SW480 (cell line): Measurements from ENCODE around the gene ALG1L2.
"Not testable (repeated sequence)": the region's sequence is repeated elsewhere in the genome, so short reads cannot be mapped to it uniquely, and the experiment has no call there.

Source experiments
- DNase-seq: peaks from one replicate; pipeline ENCODE4 v3.0.0-alpha.2; 2016; ENCODE audit warnings: low spot score

The ALG1L2 gene, protein sequence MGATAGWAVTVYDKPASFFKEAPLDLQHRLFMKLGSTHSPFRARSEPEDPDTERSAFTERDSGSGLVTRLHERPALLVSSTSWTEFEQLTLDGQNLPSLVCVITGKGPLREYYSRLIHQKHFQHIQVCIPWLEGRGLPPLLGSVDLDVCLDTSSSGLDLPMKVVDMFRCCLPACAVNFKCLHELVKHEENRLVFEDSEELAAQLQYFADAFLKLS

GRCh38 chr3:130081351-130081881 lies at the start of gene ALG1L2:
Gene ALG1L2 (plus strand): TSS chr3:130081831. CDS start chr3:130082017, 186 bp downstream.
- DNase-seq = no peak

- DNase-seq = not testable (repeated sequence)
Measured at GRCh38 chr3:130037126-130037815, 44.4 kb upstream of the ALG1L2 start.

DNA sequence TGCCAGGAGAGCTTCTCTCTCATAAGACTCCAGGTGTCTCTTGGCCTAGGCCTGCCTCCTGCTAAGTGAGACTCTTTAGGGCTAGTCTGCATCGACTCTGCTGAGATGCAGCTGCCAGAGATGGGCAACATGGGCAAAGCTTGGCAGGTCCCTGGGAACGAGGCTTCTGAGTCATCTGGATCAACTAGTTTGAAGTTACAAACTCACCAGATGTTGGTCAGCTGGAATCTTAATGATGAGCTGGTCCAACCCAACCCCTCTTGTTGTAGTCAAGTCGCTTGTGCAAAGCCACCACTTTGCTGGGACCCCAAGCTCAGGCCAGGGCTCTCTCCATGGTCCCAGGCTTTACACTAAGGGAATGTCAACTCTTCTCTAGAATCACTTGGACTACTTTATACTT lies 38.9 kb upstream of the ALG1L2 start:
- not testable (repeated sequence) for DNase-seq

- DNase-seq = not testable (repeated sequence)
Measured at GRCh38 chr3:130043658-130044057, 38.0 kb upstream of the ALG1L2 start.

DNA sequence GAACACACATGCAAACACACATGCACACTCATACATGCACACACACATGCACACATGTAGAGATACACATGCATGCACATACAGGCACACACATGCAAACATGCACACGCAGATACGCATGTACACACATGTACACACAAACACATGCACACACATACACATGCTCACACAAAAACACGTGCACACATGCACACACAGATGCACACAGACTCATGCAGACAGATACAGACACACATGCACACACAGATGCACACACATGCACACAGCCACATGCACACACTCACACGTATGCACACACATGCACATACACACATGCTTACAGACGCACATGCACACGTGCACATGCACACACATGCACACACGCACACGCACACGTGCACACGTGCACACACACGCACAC lies 37.3 kb upstream of the ALG1L2 start:
- no peak for DNase-seq

DNA sequence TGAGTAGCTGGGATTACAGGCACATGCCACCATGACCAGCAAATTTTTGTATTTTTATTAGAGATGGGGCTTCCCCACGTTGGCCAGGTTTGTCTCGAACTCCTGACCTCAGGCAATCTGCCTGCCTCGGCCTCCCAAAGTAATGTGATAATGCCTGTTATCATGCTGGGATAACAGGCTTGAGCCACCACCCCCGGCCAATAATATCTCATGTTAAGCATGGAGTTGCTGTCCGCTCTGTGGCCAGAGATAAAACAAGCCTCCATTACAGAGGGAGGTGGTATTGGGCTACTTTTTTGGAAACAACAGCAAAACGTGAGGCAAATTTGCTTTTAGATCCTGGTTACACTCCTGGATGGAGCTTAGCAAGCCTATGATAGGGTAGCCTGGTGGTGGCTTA lies 32.9 kb upstream of the ALG1L2 start:
- DNase-seq = no peak

DNA sequence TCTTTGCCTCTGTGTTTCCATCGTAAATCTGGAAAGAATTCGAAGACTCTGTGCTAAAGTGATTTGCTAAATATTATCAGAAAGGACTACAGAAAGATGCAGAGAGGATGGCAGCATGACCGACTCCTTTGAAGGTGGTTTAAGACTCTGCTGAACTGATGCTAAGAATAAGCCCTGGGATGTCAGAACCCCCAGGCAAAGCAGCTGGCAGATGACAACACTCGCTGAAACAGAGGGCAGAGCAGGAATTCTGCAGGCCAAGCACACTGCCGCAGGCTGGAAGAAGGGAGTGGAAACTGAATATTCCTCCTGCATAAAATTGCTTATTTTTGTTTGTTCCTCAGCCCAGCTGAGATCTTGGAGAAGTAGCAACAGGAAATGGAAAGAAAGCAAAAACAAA lies 29.3 kb upstream of the ALG1L2 start:
- DNase-seq = not testable (repeated sequence)

DNA sequence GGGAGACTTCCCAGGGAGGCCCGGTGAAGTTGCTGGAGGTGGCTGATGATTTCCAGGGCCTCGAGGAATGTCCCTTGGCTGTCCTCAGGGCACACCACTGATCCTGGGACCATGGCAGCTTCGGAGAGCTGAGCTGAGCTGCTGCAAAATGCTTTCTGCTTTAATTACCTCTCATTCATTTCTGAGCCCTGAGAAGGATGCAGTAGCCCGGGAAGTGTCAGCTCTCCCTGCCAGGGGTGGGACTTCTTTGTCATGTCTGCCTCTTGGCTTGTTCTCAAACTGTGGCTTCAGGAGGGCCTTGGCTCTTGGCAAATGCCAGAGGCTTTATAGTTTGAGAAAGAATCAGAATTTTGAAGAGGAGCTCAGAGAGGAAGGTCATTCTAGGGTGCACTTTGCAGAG lies 28.7 kb upstream of the ALG1L2 start:
- not testable (repeated sequence) for DNase-seq

GRCh38 chr3:130057536-130058266 lies 23.9 kb upstream of the ALG1L2 start:
- DNase-seq = not testable (repeated sequence)

DNA sequence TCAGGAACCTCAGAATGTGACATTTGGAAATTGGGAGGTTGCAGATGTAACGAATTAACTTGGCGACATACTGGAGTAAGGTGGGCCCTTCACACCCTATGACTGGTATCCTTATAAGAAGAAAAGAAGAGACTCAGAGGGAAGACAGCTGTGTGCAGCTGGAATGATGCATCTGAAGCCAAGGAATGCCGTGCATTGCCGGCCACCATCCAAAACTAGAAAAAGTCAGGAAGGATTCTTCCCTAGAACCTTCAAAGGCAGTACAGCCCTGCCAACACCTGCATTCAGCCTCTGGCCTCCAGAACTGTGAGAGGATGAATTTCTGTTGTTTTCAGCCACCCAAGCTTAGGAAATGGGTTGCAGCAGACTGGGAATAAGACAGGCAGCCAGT lies 23.4 kb upstream of the ALG1L2 start:
- not testable (repeated sequence) for DNase-seq

- DNase-seq = not testable (repeated sequence)
Measured at GRCh38 chr3:130058716-130059115, 22.9 kb upstream of the ALG1L2 start.

- DNase-seq = not testable (repeated sequence)
Measured at GRCh38 chr3:130059162-130059561, 22.5 kb upstream of the ALG1L2 start.

- no peak for DNase-seq
Measured at GRCh38 chr3:130073582-130073981, 8.0 kb upstream of the ALG1L2 start.

DNA sequence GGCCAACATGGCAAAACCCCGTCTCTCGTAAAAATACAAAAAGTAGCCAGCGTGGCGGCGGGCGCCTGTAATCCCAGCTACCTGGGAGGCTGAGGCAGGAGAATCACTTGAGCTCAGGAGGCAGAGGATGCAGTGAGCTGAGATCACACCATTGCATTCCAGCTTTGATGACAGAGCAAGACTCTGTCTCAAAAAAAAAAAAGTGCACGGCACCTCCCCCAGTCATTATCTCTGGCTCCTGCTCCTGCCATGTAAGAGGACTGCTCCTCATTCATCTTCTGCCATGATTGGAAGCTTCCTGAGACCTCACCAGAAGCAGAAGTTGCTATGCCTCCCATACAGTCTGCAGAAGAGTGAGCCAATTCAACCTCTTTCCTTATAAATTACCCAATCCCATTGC lies 4.0 kb upstream of the ALG1L2 start:
- DNase-seq = no peak

GRCh38 chr3:130083363-130084090 lies 1.9 kb downstream of the ALG1L2 start:
- DNase-seq = not testable (repeated sequence)

GRCh38 chr3:130084436-130084980 lies 2.9 kb downstream of the ALG1L2 start:
- no peak for DNase-seq

- DNase-seq = no peak
Measured at GRCh38 chr3:130085881-130086280, 4.2 kb downstream of the ALG1L2 start.

DNA sequence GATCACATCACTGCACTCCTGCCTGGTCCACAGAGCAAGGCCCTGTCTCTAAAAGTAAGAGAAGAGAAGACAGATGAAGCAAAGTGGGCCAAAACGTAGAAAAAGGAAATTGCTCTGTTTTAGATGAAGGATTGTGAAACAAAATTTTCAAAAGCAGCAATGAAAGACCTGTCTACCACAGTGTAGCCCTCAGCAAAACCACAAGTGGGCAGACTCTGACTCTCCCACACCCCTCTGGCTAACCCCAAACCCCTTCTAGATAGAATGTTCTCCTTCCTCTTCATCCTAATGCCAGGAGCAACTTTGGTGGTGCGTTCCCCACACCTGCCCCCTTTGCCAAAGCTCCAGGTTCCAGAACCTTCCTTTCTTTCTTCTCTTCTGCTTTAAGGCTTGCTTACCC lies 5.0 kb downstream of the ALG1L2 start:
- not testable (repeated sequence) for DNase-seq

DNA sequence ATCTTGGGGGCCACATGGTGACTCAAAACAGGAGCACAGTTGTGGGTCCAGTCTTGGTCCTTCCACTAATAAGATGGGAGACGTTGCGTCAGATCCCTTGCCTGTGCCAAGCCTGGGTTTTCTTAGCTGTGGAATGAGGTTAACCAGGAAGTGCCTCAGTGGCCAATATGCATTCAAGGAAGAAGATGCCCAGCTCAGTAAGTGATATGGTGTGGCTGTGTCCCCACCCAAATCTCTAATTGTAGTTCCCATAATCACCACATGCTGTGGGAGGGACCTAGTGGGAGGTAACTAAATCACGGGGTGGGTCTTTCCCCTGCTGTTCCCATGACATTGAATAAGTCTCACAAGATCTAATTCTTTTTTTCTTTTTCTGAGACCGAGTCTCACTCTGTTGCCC lies 6.4 kb downstream of the ALG1L2 start:
- DNase-seq = no peak

DNA sequence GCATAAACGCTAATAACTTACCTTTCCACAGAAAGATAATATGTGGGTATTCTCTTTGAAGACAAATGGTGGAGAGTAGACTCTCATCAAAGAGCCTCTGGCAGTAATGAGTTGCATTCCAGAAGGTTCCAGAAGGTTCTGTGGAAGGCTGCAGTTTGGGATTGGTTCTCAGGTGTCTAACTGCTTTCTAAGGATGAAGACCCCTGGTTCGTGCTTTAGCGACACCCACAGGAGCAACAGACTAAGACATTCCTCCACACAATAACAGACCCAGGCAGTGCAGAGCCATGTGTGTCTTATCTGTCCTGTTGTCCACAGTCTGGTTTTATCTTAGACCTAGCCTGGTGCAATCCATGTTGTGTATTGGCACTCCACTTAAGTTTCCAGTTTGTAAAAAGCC lies 9.1 kb downstream of the ALG1L2 start:
- DNase-seq = not testable (repeated sequence)

DNA sequence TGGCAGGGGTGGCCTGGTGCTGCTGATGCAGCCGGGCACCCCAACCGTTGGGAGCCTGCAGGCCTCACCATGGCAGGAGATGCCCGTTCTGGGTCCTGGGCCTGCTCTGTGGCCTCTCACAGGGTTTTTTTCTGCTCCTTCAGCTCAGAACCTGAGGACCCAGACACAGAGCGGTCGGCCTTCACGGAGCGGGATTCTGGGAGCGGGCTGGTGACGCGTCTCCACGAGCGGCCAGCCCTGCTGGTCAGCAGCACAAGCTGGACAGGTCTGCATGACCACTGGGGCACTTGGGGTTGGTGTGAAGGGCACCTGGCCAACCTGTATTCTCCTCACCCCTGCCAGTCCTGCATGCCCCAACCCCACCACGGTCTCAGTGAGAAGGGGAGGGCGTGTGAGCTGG lies 10.3 kb downstream of the ALG1L2 start:
- DNase-seq = no peak
